Smooth muscle cell (in vitro differentiated cells): ENCODE measurements around the gene NXNL2. TPM values are rescaled to one million over a fixed set of nuclear protein-coding genes. Genes with fewer than 3 reads are reported as not detected.

Source experiments
- DNase-seq: peaks from one replicate; lab custom pipeline; 2025; ENCODE audit not compliant: unreplicated experiment; lab: John Stamatoyannopoulos, UW
- H2AFZ ChIP-seq: fragments of 200-600 bp; sonication (generic); 2 replicates; pipeline ENCODE4 v1.6.0; 2016; ENCODE audit warnings: antibody characterized with exemption, low read depth, mild to moderate bottlenecking
- H3F3A ChIP-seq: fragments of 200-600 bp; sonication (generic); 2 replicates; pipeline ENCODE4 v1.6.0; 2017; ENCODE audit warnings: antibody characterized with exemption, low read depth
- H3K27ac ChIP-seq: fragments of 200-600 bp; sonication (generic); 2 replicates; pipeline ENCODE4 v1.5.1; 2016; ENCODE audit warnings: low read depth, mild to moderate bottlenecking
- H3K27me3 ChIP-seq: fragments of 200-600 bp; sonication (generic); 2 replicates; pipeline ENCODE4 v1.6.1; 2016; ENCODE audit warnings: low read depth, mild to moderate bottlenecking
- H3K36me3 ChIP-seq: fragments of 200-600 bp; sonication (generic); 2 replicates; pipeline ENCODE4 v1.5.1; 2016; ENCODE audit warnings: low read depth
- H3K4me1 ChIP-seq: fragments of 200-600 bp; sonication (generic); 2 replicates; pipeline ENCODE4 v1.5.1; 2016; ENCODE audit warnings: low read depth
- H3K4me2 ChIP-seq: fragments of 200-600 bp; sonication (generic); 2 replicates; pipeline ENCODE4 v1.6.0; 2016; ENCODE audit warnings: mild to moderate bottlenecking
- H3K4me3 ChIP-seq: fragments of 200-600 bp; sonication (generic); 2 replicates; pipeline ENCODE4 v1.5.1; 2016; ENCODE audit warnings: mild to moderate bottlenecking
- H3K79me2 ChIP-seq: fragments of 200-600 bp; sonication (generic); 2 replicates; pipeline ENCODE4 v1.6.0; 2016; ENCODE audit warnings: low read depth, mild to moderate bottlenecking
- H3K9ac ChIP-seq: fragments of 200-600 bp; sonication (generic); 2 replicates; pipeline ENCODE4 v1.6.0; 2016; ENCODE audit warnings: low read depth
- H3K9me3 ChIP-seq: fragments of 200-600 bp; sonication (generic); replicated peaks from 2 replicates; pipeline ENCODE4 v1.5.1; 2016; ENCODE audit warnings: low read depth
- H4K20me1 ChIP-seq: fragments of 200-600 bp; sonication (generic); 2 replicates; pipeline ENCODE4 v1.6.0; 2016; ENCODE audit warnings: low read depth
- CTCF ChIP-seq: fragments of 200-600 bp; sonication (generic); IDR thresholded peaks from 2 replicates; pipeline ENCODE4 v1.5.1; 2017; ENCODE audit warnings: borderline replicate concordance, mild to moderate bottlenecking, antibody characterized with exemption; ENCODE audit not compliant: insufficient read depth, poor library complexity, severe bottlenecking
- WGBS: methylation state at CpG from one replicate; pipeline ENCODE4 v1.1.7; 2016; ENCODE audit warnings: low lambda C conversion rate; 5-methylcytosine and 5-hydroxymethylcytosine counted together
- polyA plus RNA-seq: library from polyadenylated mRNA; unstranded; fragments of >200 nt; fragmentation: Nextera tagmentation; extraction: Ambion mirVana; gene quantifications from 2 replicates; pipeline ENCODE4 v1.2.1, GENCODE V29; 2016
- total RNA-seq: library from RNA; depleted of rRNA; stranded (reverse); fragments of >200 nt; gene quantifications from 2 replicates; pipeline ENCODE4 v1.2.3, GENCODE V29; 2014

Gene NXNL2
- total and polyA plus RNA-seq, 2 experiments from 2014 or later = 0.24 to 0.36 TPM

- TF ChIP-seq CTCF = no peak
Observed at GRCh38 chr9:88590558-88591146, 55.7 kb downstream of the NXNL2 start.

GRCh38 chr9:88593537-88594185, 58.7 kb downstream of the NXNL2 start:
- Histone ChIP-seq H4K20me1 (no peaks in the 10 kb centered on the region), H3K9ac (no peak overlapping the region), H3K36me3 (no peaks in the 10 kb centered on the region), H3K4me2 (no peak overlapping the region), H3K27ac (no peak overlapping the region), H3K4me1 (no peaks in the 10 kb centered on the region), H3K79me2 (no peaks in the 10 kb centered on the region), H3K27me3 (no peaks in the 10 kb centered on the region), H3F3A (no peaks in the 10 kb centered on the region), H2AFZ (no peak overlapping the region), H3K4me3 (no peak overlapping the region), H3K9me3 (no peaks in the 10 kb centered on the region)
- peak; percentile 74 for TF ChIP-seq CTCF
- no peak for DNase-seq
- 52% methylated on average over 4 of the region's 4 CpGs for WGBS

More at GRCh38 chr9:88590558-88591146, 55.7 kb downstream of the NXNL2 start:
- WGBS = 79% methylated on average over 14 of the region's 14 CpGs
- Histone ChIP-seq H3K4me3 (no peak overlapping the region), H3K9me3 (no peaks in the 10 kb centered on the region), H3K4me1 (no peaks in the 10 kb centered on the region), H4K20me1 (no peaks in the 10 kb centered on the region), H3K36me3 (no peaks in the 10 kb centered on the region), H3K27ac (no peak overlapping the region), H2AFZ (no peak overlapping the region), H3K79me2 (no peaks in the 10 kb centered on the region), H3F3A (no peaks in the 10 kb centered on the region), H3K4me2 (no peak overlapping the region), H3K9ac (no peak overlapping the region), H3K27me3 (no peaks in the 10 kb centered on the region)
- no peak for DNase-seq

Other genes with a start within 250 kb of the NXNL2 start
- gene SPIN1, start 146.7 kb upstream of the NXNL2 start, total RNA-seq = 122 and 129 TPM in 2 replicates
- gene SPIN1, start 146.7 kb upstream of the NXNL2 start, polyA plus RNA-seq = 56.4 and 60.0 TPM in 2 replicates